Measurements from ENCODE around the gene GMIP. TPM values are rescaled to one million over a fixed set of nuclear protein-coding genes. Genes with fewer than 3 reads are reported as not detected.

Gene GMIP
- total RNA-seq, 3 donors from 2014 or later (not counting 1 experiment from before 2014, with no cell fraction given) = 134 to 188 (median 150) TPM

GRCh38 chr19:19630426-19630825 is 13.0 kb downstream of the GMIP start:
- Mint-ChIP-seq H3K27ac (peak overlapping the region in 1 of 2 donors; percentile 51), H3K9me3 (no peaks in the 10 kb centered on the region), H3K4me1 (peaks cover 27 to 44% of the 10 kb centered on the region in 2 donors), H3K4me3 (peak overlapping the region; percentile 55), H3K27me3 (ENCODE audit: low read depth in 2 of 2) (no peaks in the 10 kb centered on the region), H3K36me3 (peaks cover 17% of the 10 kb centered on the region)
- H3K27ac ChIP-seq (ENCODE audit: low read length) = no peak overlapping the region
- no peak for ATAC-seq
- no peak for TF ChIP-seq CTCF (IDR thresholded peaks at IDR 0.05)
- H3K4me1 ChIP-seq (ENCODE audit: control insufficient read depth, insufficient read depth, low read length) = peaks cover 27% of the 10 kb centered on the region
- intact Hi-C loops (cut with micrococcal nuclease) = no loop called here
- H3K36me3 ChIP-seq (ENCODE audit: control insufficient read depth, insufficient read depth, low read length) = peaks cover 26% of the 10 kb centered on the region
- no peaks in the 10 kb centered on the region for H3K9me3 ChIP-seq (ENCODE audit: control insufficient read depth, insufficient read depth, low read length)
- WGBS (ENCODE audit: insufficient coverage) = 94% methylated on average over 2 of the region's 2 CpGs
- H3K27me3 ChIP-seq (ENCODE audit: control insufficient read depth, insufficient read depth, low read length) = no peaks in the 10 kb centered on the region
- no peak for DNase-seq
- H3K4me3 ChIP-seq (ENCODE audit: low read length) = no peak overlapping the region

- Mint-ChIP-seq H3K36me3 (peaks cover 17% of the 10 kb centered on the region), H3K27me3 (ENCODE audit: low read depth in 2 of 2) (no peaks in the 10 kb centered on the region), H3K27ac (peak overlapping the region in 1 of 2 donors; percentile 88), H3K4me3 (peak overlapping the region; percentile 55), H3K4me1 (peaks cover 27 to 43% of the 10 kb centered on the region in 2 donors), H3K9me3 (no peaks in the 10 kb centered on the region)
- Histone ChIP-seq H3K27ac (ENCODE audit: low read length) (no peak overlapping the region), H3K36me3 (ENCODE audit: control insufficient read depth, insufficient read depth, low read length) (peaks cover 23% of the 10 kb centered on the region), H3K9me3 (ENCODE audit: control insufficient read depth, insufficient read depth, low read length) (no peaks in the 10 kb centered on the region), H3K27me3 (ENCODE audit: control insufficient read depth, insufficient read depth, low read length) (no peaks in the 10 kb centered on the region), H3K4me1 (ENCODE audit: control insufficient read depth, insufficient read depth, low read length) (peaks cover 24% of the 10 kb centered on the region), H3K4me3 (ENCODE audit: low read length) (no peak overlapping the region)
- 96% methylated on average over 11 of the region's 11 CpGs for WGBS (ENCODE audit: insufficient coverage)
- no peak for ATAC-seq
- DNase-seq = no peak
- intact Hi-C loops (cut with micrococcal nuclease) = no loop called here
- no peak for TF ChIP-seq CTCF (IDR thresholded peaks at IDR 0.05)
Measured at GRCh38 chr19:19630062-19630414, 13.4 kb downstream of the GMIP start.

GRCh38 chr19:19628501-19629134 is 14.8 kb downstream of the GMIP start:
- no peak for TF ChIP-seq CTCF (IDR thresholded peaks at IDR 0.05)
- WGBS (ENCODE audit: insufficient coverage) = 13% methylated on average over 51 of the region's 51 CpGs
- intact Hi-C loops (cut with micrococcal nuclease) = loop anchor here (1.0 to 2.0 kb wide), 2 partner anchors 10 to 14 kb away; partner anchors contain the start of genes GMIP and PBX4
- peaks cover 9% of the 10 kb centered on the region for H3K36me3 ChIP-seq (ENCODE audit: control insufficient read depth, insufficient read depth, low read length)
- H3K27ac ChIP-seq (ENCODE audit: low read length) = peak overlapping the region; percentile 67
- Mint-ChIP-seq H3K27ac (peak overlapping the region; percentile 71 to 88), H3K4me1 (peaks cover 26 to 36% of the 10 kb centered on the region in 2 donors), H3K9me3 (no peaks in the 10 kb centered on the region), H3K27me3 (ENCODE audit: low read depth in 2 of 2) (no peaks in the 10 kb centered on the region), H3K4me3 (peak overlapping the region; percentile 85), H3K36me3 (peaks cover 9% of the 10 kb centered on the region)
- peak overlapping the region; percentile 47 for H3K4me3 ChIP-seq (ENCODE audit: low read length)
- H3K9me3 ChIP-seq (ENCODE audit: control insufficient read depth, insufficient read depth, low read length) = no peaks in the 10 kb centered on the region
- peaks cover 23% of the 10 kb centered on the region for H3K4me1 ChIP-seq (ENCODE audit: control insufficient read depth, insufficient read depth, low read length)
- no peaks in the 10 kb centered on the region for H3K27me3 ChIP-seq (ENCODE audit: control insufficient read depth, insufficient read depth, low read length)
- peak; percentile 45 to 58 (median 52) for ATAC-seq
- peak; percentile 45 to 64 for DNase-seq

All from natural killer cell (primary cell).